Osteocyte (in vitro differentiated cells): Measurements from ENCODE around the gene HSPB7. TPM values are rescaled to one million over a fixed set of nuclear protein-coding genes. Genes with fewer than 3 reads are reported as not detected.
"Not testable (repeated sequence)": the region's sequence is repeated elsewhere in the genome, so short reads cannot be mapped to it uniquely, and the experiment has no call there.

Source experiments
- DNase-seq: peaks from one replicate; pipeline ENCODE4 v3.0.0; 2021; ENCODE audit warnings: mixed read lengths; ENCODE audit not compliant: unreplicated experiment; ENCODE audit errors: extremely low spot score
- H3K27ac Mint-ChIP-seq: one replicate; pipeline ENCODE4 v1.8.0; 2021; ENCODE audit warnings: mild to moderate bottlenecking, mixed read lengths; ENCODE audit not compliant: unreplicated experiment
- H3K27me3 Mint-ChIP-seq: one replicate; pipeline ENCODE4 v1.8.0; 2021; ENCODE audit warnings: mixed read lengths; ENCODE audit not compliant: unreplicated experiment
- H3K36me3 Mint-ChIP-seq: one replicate; pipeline ENCODE4 v1.8.0; 2021; ENCODE audit warnings: mixed read lengths; ENCODE audit not compliant: unreplicated experiment
- H3K4me1 Mint-ChIP-seq: one replicate; pipeline ENCODE4 v1.8.0; 2021; ENCODE audit warnings: mixed read lengths; ENCODE audit not compliant: unreplicated experiment
- H3K4me3 Mint-ChIP-seq: one replicate; pipeline ENCODE4 v1.8.0; 2021; ENCODE audit warnings: mild to moderate bottlenecking, moderate library complexity, mixed read lengths; ENCODE audit not compliant: unreplicated experiment
- H3K9me3 Mint-ChIP-seq: one replicate; pipeline ENCODE4 v1.8.0; 2021; ENCODE audit warnings: mixed read lengths; ENCODE audit not compliant: unreplicated experiment
- CTCF ChIP-seq: fragments of 200-600 bp; sonication (generic); IDR thresholded peaks from 2 replicates; pipeline ENCODE4 v1.5.0; 2021; ENCODE audit warnings: antibody characterized with exemption, mild to moderate bottlenecking, moderate library complexity
- total RNA-seq: library from RNA; stranded (reverse); gene quantifications from 2 replicates; pipeline ENCODE4 v1.2.1, GENCODE V29; 2021

HSPB7 gene
- total RNA-seq, 1 donor from 2014 or later, result 4.2 TPM

- Mint-ChIP-seq H3K4me1 (peaks cover 11% of the 10 kb centered on the region), H3K27ac (no peak overlapping the region), H3K9me3 (no peaks in the 10 kb centered on the region), H3K27me3 (peaks cover 12% of the 10 kb centered on the region), H3K4me3 (no peak overlapping the region), H3K36me3 (no peaks in the 10 kb centered on the region)
- TF ChIP-seq CTCF, result no peak
- DNase-seq, result no peak
Observed at GRCh38 chr1:16063921-16064320, 46.1 kb upstream of the HSPB7 start.

DNA sequence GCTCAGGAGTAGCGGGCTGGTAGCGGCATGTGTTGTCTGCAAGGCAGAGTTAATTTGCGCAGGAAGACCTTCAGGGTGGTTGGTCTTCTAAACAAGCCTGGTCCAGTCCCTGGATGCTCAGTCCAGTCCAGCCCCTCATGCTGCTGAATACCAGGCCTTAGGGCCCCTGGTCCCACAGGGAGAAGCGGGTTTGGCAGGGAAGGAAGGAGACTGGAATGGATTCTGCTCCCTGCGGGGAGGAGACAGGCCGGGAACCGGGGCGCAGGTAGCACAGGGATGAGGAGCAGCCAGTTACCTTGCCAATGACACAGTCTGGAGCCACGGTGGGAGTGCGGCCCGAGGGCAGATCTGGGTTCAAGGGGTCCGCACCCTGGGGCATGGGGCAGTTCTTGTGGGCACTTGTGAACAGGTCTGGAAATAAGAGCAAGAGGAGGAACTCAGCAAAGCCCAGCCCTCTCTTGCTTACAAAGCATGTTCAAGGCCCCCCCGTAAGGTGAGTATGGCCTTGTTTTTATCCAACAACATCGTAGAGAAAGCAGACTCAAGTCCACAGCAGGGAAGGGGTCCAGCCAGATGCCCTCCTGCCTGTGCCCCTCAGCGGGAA, 45.5 kb upstream of the HSPB7 start:
- TF ChIP-seq CTCF, result no peak
- no peaks in the 10 kb centered on the region for H3K36me3 Mint-ChIP-seq
- no peak overlapping the region for H3K4me3 Mint-ChIP-seq
- peaks cover 11% of the 10 kb centered on the region for H3K4me1 Mint-ChIP-seq
- no peaks in the 10 kb centered on the region for H3K9me3 Mint-ChIP-seq
- H3K27me3 Mint-ChIP-seq, result peaks cover 12% of the 10 kb centered on the region
- DNase-seq, result no peak
- H3K27ac Mint-ChIP-seq, result no peak overlapping the region

DNA sequence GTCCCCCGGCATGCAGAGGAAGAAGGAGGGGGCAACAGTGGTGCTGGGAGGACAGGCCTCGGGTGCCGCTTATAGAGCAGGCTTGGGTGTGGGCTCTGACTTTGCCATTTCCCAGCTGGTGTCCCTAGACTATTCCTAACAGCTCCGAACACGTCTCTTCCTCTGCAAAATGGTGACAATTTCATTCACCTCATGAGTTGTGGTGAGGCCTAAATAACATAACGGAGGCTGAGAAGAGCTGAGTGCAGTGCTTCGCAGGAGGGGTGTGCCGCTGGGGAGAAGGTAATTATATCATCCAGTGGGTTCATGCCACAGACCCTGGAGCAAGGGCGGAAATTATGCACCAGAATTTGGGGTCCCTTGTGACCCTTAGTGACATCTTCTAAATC, 44.8 kb upstream of the HSPB7 start:
- Mint-ChIP-seq H3K4me1 (peaks cover 11% of the 10 kb centered on the region), H3K27me3 (peaks cover 12% of the 10 kb centered on the region)
- not testable (repeated sequence) for H3K4me3 Mint-ChIP-seq, DNase-seq, H3K27ac Mint-ChIP-seq, H3K9me3 Mint-ChIP-seq, H3K36me3 Mint-ChIP-seq

DNA sequence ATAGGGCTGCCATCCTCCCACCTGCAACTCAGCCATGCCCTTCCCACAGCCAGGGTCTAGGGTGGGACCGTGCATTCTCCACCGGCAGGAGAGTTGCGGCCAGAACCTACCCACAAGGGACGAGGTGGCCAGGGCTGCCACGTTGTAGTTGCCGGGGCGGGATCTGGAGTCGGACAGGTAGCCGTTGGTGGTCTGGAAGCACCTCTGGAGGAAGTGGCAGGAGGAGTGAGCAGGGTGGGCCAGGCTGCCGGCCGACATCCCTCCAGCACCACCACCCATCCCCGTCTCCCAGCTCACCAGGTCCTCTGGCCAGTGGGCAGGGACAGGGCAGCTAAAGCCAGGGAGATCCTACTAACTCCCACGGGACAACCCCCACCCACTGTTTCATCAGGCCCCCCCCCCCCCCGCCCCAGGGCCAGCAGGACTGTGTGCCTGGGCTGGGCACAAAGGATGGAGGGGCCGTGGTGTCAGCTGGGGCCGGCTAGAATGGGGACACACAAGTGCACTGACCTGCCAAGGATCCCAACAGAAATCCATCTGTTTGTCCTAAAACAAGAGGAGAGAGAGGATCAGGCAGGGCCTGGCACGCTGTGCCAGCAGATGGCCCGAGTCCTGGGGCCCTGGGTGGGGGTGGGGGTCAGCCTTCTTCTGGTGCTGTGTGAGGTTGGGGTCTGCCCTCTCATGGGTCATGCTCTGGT, 44.3 kb upstream of the HSPB7 start:
- not testable (repeated sequence) for H3K36me3 Mint-ChIP-seq, H3K9me3 Mint-ChIP-seq, H3K4me3 Mint-ChIP-seq, DNase-seq, H3K27ac Mint-ChIP-seq
- peaks cover 12% of the 10 kb centered on the region for H3K27me3 Mint-ChIP-seq
- peaks cover 11% of the 10 kb centered on the region for H3K4me1 Mint-ChIP-seq

- no peak for TF ChIP-seq CTCF
- peaks cover 12% of the 10 kb centered on the region for H3K27me3 Mint-ChIP-seq
- H3K36me3 Mint-ChIP-seq, result no peaks in the 10 kb centered on the region
- no peaks in the 10 kb centered on the region for H3K9me3 Mint-ChIP-seq
- DNase-seq, result no peak
- no peak overlapping the region for H3K4me3 Mint-ChIP-seq
- H3K4me1 Mint-ChIP-seq, result peaks cover 11% of the 10 kb centered on the region
- H3K27ac Mint-ChIP-seq, result no peak overlapping the region
Observed at GRCh38 chr1:16061266-16061665, 43.4 kb upstream of the HSPB7 start.

DNA sequence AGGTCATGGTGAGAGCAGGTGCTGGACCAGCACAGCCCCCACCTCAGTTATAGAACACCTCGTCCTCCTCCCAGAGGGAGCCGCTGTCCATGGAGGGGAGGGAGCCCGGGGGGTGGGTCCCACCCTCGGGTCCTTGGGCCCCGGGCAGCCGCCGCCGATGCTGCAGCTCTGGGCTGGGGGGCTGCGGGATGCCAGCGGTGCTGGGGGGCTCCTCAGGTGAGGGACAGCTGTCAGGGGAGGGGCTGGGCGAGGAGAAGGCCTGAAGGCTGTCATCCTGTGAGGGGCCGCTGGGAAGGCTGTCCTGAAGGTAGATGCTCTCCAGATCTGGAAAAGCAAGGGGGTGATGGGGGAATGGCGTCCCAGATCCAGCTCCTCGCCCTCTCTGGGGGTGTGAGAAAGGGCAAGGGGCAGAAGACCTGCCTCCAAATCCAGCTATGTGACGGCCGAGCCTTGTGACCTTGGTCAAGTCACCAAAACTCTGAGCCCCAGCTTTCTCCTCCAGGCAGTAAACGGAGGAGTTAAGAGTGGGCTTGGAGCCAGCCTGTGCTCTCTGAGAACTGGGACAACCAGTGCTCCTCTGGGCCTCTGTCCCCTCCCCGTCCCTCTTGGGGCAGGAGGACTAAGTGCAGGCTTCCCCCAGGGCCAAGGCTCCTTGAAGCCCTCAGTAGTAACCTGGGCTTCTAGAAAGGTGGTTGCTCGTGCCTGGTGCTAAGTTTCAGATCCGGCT, 40.7 kb upstream of the HSPB7 start:
- not testable (repeated sequence) for H3K27me3 Mint-ChIP-seq, H3K9me3 Mint-ChIP-seq, H3K4me3 Mint-ChIP-seq, H3K36me3 Mint-ChIP-seq, DNase-seq, H3K27ac Mint-ChIP-seq, H3K4me1 Mint-ChIP-seq

DNA sequence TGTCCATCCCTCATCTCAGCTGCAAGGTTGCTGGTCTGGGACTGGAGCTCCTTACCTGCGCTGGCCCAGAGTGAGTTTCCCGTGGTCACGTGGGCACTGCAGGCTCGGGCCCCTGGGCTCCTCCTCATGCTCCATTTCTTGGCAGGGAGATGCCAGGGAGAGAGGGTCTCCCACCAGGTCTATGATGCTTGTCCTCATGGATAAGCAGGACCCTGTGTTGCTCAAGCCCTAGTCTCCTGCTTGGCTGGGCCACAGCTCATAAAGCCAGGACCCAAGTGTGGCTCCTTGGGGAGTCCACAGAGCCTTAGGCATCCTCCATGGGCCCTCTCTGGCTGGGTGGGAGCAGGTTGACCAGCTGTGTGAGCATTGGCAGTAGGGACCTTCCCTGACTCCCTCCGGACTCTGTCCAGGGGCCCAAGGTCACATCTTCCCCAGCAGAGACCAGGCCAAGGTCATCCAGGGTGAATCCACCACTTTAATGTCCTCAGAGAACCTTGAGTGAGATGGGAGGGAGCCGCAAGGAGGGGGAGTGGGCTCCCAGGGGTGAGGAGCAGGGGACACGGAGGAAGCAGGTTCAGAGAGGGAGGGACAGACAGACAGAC, 39.6 kb upstream of the HSPB7 start:
- H3K27me3 Mint-ChIP-seq, H3K36me3 Mint-ChIP-seq, H3K4me3 Mint-ChIP-seq, H3K27ac Mint-ChIP-seq, DNase-seq, H3K4me1 Mint-ChIP-seq, H3K9me3 Mint-ChIP-seq: not testable (repeated sequence)

DNA sequence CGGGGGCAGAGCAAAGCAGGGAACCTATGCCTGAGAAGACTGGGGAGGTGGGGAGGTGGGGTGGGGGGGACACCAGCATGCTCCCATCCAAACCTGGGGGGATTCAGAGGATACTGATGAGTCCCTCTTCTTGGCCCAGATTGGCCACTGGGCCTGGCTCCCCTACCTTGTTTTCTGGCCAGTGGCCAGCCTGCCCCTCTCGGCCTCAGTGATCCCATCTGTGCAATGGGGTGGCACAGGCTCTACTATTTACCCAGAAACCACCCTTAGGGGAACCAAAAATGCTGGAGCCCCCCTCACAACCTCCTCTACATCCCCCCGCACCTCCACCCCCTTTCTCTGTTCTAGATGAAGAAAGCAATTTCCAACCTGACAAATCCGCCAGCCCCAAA, 38.7 kb upstream of the HSPB7 start:
- DNase-seq, H3K36me3 Mint-ChIP-seq, H3K4me3 Mint-ChIP-seq, H3K27ac Mint-ChIP-seq, H3K27me3 Mint-ChIP-seq, H3K9me3 Mint-ChIP-seq, H3K4me1 Mint-ChIP-seq: not testable (repeated sequence)
